Measurements from ENCODE around the gene HNRNPD. TPM values are rescaled to one million over a fixed set of nuclear protein-coding genes. Genes with fewer than 3 reads are reported as not detected.
"Not testable (repeated sequence)": the region's sequence is repeated elsewhere in the genome, so short reads cannot be mapped to it uniquely, and the experiment has no call there.

HNRNPD gene
- polyA plus RNA-seq, 1 donor from 2014 or later, result 144 TPM

GRCh38 chr4:82346126-82346525 lies 27.7 kb downstream of the HNRNPD start:
- no peaks in the 10 kb centered on the region for H3F3A ChIP-seq (ENCODE audit: insufficient read depth, low read length, poor library complexity, severe bottlenecking)
- H3K4me3 ChIP-seq (ENCODE audit: low read length), result no peak overlapping the region
- no peaks in the 10 kb centered on the region for H3K27me3 ChIP-seq (ENCODE audit: insufficient read depth, low read depth, low read length)
- H3K4me2 ChIP-seq (ENCODE audit: low read length), result no peak overlapping the region
- H2AFZ ChIP-seq (ENCODE audit: low read depth, low read length), result no peak overlapping the region
- TF ChIP-seq TAF1 (IDR thresholded peaks at IDR 0.05; ENCODE audit: low read depth) (no peak), EZH2 (IDR thresholded peaks at IDR 0.05; ENCODE audit: borderline replicate concordance, insufficient read depth, low read length, poor library complexity, severe bottlenecking) (no peak), EP300 (conservative IDR thresholded peaks at IDR 0.05; ENCODE audit: poor library complexity, severe bottlenecking) (no peak)
- no peaks in the 10 kb centered on the region for H3K9me3 ChIP-seq (ENCODE audit: low read length)
- no peaks in the 10 kb centered on the region for H3K79me2 ChIP-seq (replicated peaks; ENCODE audit: insufficient read depth, low read length)
- H4K20me1 ChIP-seq (ENCODE audit: insufficient read depth), result no peaks in the 10 kb centered on the region
- no peaks in the 10 kb centered on the region for H3K9me2 ChIP-seq (ENCODE audit: insufficient read depth, low read length)
- no peak overlapping the region for H3K27ac ChIP-seq (ENCODE audit: low read length)
- no peak overlapping the region for H3K9ac ChIP-seq (ENCODE audit: low read length)
- no peaks in the 10 kb centered on the region for H3K36me3 ChIP-seq (ENCODE audit: insufficient read depth, low read length)

- H3K9ac ChIP-seq (ENCODE audit: low read length), result no peak overlapping the region
- H3K4me2 ChIP-seq (ENCODE audit: low read length), result no peak overlapping the region
- H3K36me3 ChIP-seq (ENCODE audit: insufficient read depth, low read length), result no peaks in the 10 kb centered on the region
- H3F3A ChIP-seq (ENCODE audit: insufficient read depth, low read length, poor library complexity, severe bottlenecking), result no peaks in the 10 kb centered on the region
- no peak overlapping the region for H2AFZ ChIP-seq (ENCODE audit: low read depth, low read length)
- H3K4me3 ChIP-seq (ENCODE audit: low read length), result no peak overlapping the region
- TF ChIP-seq EZH2 (IDR thresholded peaks at IDR 0.05; ENCODE audit: borderline replicate concordance, insufficient read depth, low read length, poor library complexity, severe bottlenecking) (no peak), POLR2AphosphoS5 (IDR thresholded peaks at IDR 0.05) (no peak), REST (IDR thresholded peaks at IDR 0.05; ENCODE audit: borderline replicate concordance) (no peak), CTCF (IDR thresholded peaks at IDR 0.05; ENCODE audit: poor library complexity, severe bottlenecking) (no peak), MXI1 (conservative IDR thresholded peaks at IDR 0.05; ENCODE audit: poor library complexity, severe bottlenecking) (no peak), RAD21 (conservative IDR thresholded peaks at IDR 0.05) (no peak), EP300 (conservative IDR thresholded peaks at IDR 0.05; ENCODE audit: poor library complexity, severe bottlenecking) (no peak), SMC3 (conservative IDR thresholded peaks at IDR 0.05; ENCODE audit: poor library complexity) (no peak), TAF1 (IDR thresholded peaks at IDR 0.05; ENCODE audit: low read depth) (no peak)
- no peaks in the 10 kb centered on the region for H3K9me3 ChIP-seq (ENCODE audit: low read length)
- H3K27ac ChIP-seq (ENCODE audit: low read length), result no peak overlapping the region
- no peaks in the 10 kb centered on the region for H3K27me3 ChIP-seq (ENCODE audit: insufficient read depth, low read depth, low read length)
- no peaks in the 10 kb centered on the region for H3K9me2 ChIP-seq (ENCODE audit: insufficient read depth, low read length)
- H3K79me2 ChIP-seq (replicated peaks; ENCODE audit: insufficient read depth, low read length), result no peaks in the 10 kb centered on the region
- no peaks in the 10 kb centered on the region for H4K20me1 ChIP-seq (ENCODE audit: insufficient read depth)
Observed at GRCh38 chr4:82335043-82335442, 38.7 kb downstream of the HNRNPD start.

- H3K9me2 ChIP-seq (ENCODE audit: insufficient read depth, low read length); H3K9ac ChIP-seq (ENCODE audit: low read length); H3F3A ChIP-seq (ENCODE audit: insufficient read depth, low read length, poor library complexity, severe bottlenecking); H3K4me2 ChIP-seq (ENCODE audit: low read length); H3K9me3 ChIP-seq (ENCODE audit: low read length); H3K4me3 ChIP-seq (ENCODE audit: low read length); H2AFZ ChIP-seq (ENCODE audit: low read depth, low read length); H3K27me3 ChIP-seq (ENCODE audit: insufficient read depth, low read depth, low read length); H3K79me2 ChIP-seq (replicated peaks; ENCODE audit: insufficient read depth, low read length); H3K36me3 ChIP-seq (ENCODE audit: insufficient read depth, low read length); H4K20me1 ChIP-seq (ENCODE audit: insufficient read depth); H3K27ac ChIP-seq (ENCODE audit: low read length): not testable (repeated sequence)
Observed at GRCh38 chr4:82333641-82334040, 40.1 kb downstream of the HNRNPD start.
